ENCODE measurements around the gene KCND3. TPM values are rescaled to one million over a fixed set of nuclear protein-coding genes. Genes with fewer than 3 reads are reported as not detected.

Gene KCND3
- total RNA-seq, 1 donor from 2014 or later = 0.86 TPM

GRCh38 chr1:111731956-111732355, 257.5 kb downstream of the KCND3 start:
- Mint-ChIP-seq H3K4me1 (peaks cover 21% of the 10 kb centered on the region), H3K27me3 (ENCODE audit: low read depth) (peaks cover 2% of the 10 kb centered on the region), H3K4me3 (no peak overlapping the region), H3K27ac (ENCODE audit: unreplicated experiment) (peak overlapping the region; percentile 23), H3K36me3 (ENCODE audit: low read depth) (no peaks in the 10 kb centered on the region), H3K9me3 (no peaks in the 10 kb centered on the region)
- no peak for TF ChIP-seq CTCF (conservative IDR thresholded peaks at IDR 0.05)
- DNase-seq (ENCODE audit: low read depth, low spot score) = no peak

GRCh38 chr1:111730706-111731105, 258.8 kb downstream of the KCND3 start:
- Mint-ChIP-seq H3K27ac (ENCODE audit: unreplicated experiment) (no peak overlapping the region), H3K9me3 (no peaks in the 10 kb centered on the region), H3K27me3 (ENCODE audit: low read depth) (peaks cover 2% of the 10 kb centered on the region), H3K4me1 (peaks cover 21% of the 10 kb centered on the region), H3K4me3 (no peak overlapping the region), H3K36me3 (ENCODE audit: low read depth) (no peaks in the 10 kb centered on the region)
- DNase-seq (ENCODE audit: low read depth, low spot score) = no peak
- no peak for TF ChIP-seq CTCF (conservative IDR thresholded peaks at IDR 0.05)

GRCh38 chr1:111729946-111730681, 259.4 kb downstream of the KCND3 start:
- peak overlapping the region; percentile 7 for H3K27ac Mint-ChIP-seq (ENCODE audit: unreplicated experiment)
- peaks cover 2% of the 10 kb centered on the region for H3K27me3 Mint-ChIP-seq (ENCODE audit: low read depth)
- no peak for DNase-seq (ENCODE audit: low read depth, low spot score)
- no peak overlapping the region for H3K4me3 Mint-ChIP-seq
- H3K9me3 Mint-ChIP-seq = no peaks in the 10 kb centered on the region
- no peaks in the 10 kb centered on the region for H3K36me3 Mint-ChIP-seq (ENCODE audit: low read depth)
- TF ChIP-seq CTCF (conservative IDR thresholded peaks at IDR 0.05) = no peak
- H3K4me1 Mint-ChIP-seq = peaks cover 24% of the 10 kb centered on the region

GRCh38 chr1:111729271-111729921, 260.1 kb downstream of the KCND3 start:
- no peaks in the 10 kb centered on the region for H3K9me3 Mint-ChIP-seq
- peaks cover 2% of the 10 kb centered on the region for H3K27me3 Mint-ChIP-seq (ENCODE audit: low read depth)
- TF ChIP-seq CTCF (conservative IDR thresholded peaks at IDR 0.05) = no peak
- peaks cover 29% of the 10 kb centered on the region for H3K4me1 Mint-ChIP-seq
- H3K36me3 Mint-ChIP-seq (ENCODE audit: low read depth) = no peaks in the 10 kb centered on the region
- DNase-seq (ENCODE audit: low read depth, low spot score) = no peak
- no peak overlapping the region for H3K4me3 Mint-ChIP-seq
- H3K27ac Mint-ChIP-seq (ENCODE audit: unreplicated experiment) = no peak overlapping the region

- DNase-seq (ENCODE audit: low read depth, low spot score) = no peak
- H3K4me1 Mint-ChIP-seq = peaks cover 29% of the 10 kb centered on the region
- no peak overlapping the region for H3K4me3 Mint-ChIP-seq
- H3K27ac Mint-ChIP-seq (ENCODE audit: unreplicated experiment) = no peak overlapping the region
- peaks cover 2% of the 10 kb centered on the region for H3K27me3 Mint-ChIP-seq (ENCODE audit: low read depth)
- no peak for TF ChIP-seq CTCF (conservative IDR thresholded peaks at IDR 0.05)
- H3K9me3 Mint-ChIP-seq = no peaks in the 10 kb centered on the region
- no peaks in the 10 kb centered on the region for H3K36me3 Mint-ChIP-seq (ENCODE audit: low read depth)
These were observed 262.4 kb downstream of the KCND3 start for GRCh38 chr1:111727056-111727455.
